Measurements from ENCODE around the gene CYP27B1.

DNA sequence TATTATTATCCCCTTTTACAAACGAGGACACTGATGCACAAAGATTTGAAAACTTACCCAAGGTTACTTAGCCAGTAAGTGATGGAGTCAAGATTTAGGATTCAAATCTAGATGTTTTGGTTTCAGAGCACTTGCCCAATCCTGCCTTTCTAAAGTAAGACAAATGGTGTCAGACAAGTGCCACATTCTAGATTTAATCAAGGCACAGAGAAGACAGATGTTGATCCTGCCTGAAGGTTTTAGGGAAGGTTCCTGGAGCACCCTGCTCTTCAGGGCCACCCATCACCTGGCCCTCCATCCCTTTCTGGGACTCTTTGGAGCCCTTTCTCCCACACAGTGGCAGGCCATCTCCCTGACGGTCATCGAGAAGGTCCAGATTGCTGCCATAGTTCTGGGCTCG, 9.1 kb downstream of the CYP27B1 start:
- TF ChIP-seq MYC (IDR thresholded peaks at IDR 0.05; ENCODE audit: low read depth, low read length): no peak
- TF ChIP-seq, protein P1, sequence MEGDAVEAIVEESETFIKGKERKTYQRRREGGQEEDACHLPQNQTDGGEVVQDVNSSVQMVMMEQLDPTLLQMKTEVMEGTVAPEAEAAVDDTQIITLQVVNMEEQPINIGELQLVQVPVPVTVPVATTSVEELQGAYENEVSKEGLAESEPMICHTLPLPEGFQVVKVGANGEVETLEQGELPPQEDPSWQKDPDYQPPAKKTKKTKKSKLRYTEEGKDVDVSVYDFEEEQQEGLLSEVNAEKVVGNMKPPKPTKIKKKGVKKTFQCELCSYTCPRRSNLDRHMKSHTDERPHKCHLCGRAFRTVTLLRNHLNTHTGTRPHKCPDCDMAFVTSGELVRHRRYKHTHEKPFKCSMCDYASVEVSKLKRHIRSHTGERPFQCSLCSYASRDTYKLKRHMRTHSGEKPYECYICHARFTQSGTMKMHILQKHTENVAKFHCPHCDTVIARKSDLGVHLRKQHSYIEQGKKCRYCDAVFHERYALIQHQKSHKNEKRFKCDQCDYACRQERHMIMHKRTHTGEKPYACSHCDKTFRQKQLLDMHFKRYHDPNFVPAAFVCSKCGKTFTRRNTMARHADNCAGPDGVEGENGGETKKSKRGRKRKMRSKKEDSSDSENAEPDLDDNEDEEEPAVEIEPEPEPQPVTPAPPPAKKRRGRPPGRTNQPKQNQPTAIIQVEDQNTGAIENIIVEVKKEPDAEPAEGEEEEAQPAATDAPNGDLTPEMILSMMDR (IDR thresholded peaks at IDR 0.05; ENCODE audit: low read depth, low read length): no peak
- TF ChIP-seq, protein P2, sequence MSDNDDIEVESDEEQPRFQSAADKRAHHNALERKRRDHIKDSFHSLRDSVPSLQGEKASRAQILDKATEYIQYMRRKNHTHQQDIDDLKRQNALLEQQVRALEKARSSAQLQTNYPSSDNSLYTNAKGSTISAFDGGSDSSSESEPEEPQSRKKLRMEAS (IDR thresholded peaks at IDR 0.05; ENCODE audit: low read depth, low read length): no peak
